CD14-positive monocyte (primary cell): ENCODE results near the gene ANKRD27. TPM values are rescaled to one million over a fixed set of nuclear protein-coding genes. Genes with fewer than 3 reads are reported as not detected.

ENCODE experiments used
- DNase-seq, 3 donors: peaks; one replicate each; pipeline ENCODE4 v3.0.0-alpha.2; 2011 to 2022
- H2AFZ ChIP-seq: 2 replicates; pipeline ENCODE4 v1.6.0; 2012; ENCODE audit warnings: mild to moderate bottlenecking, low read depth, low read length, inconsistent platforms; ENCODE audit not compliant: insufficient read depth, poor library complexity, severe bottlenecking
- H3K27ac ChIP-seq, 2 donors: 1 replicate in 1 of 2; 2 replicates in 1 of 2; pipeline ENCODE4 v1.5.1; 2012 to 2013; ENCODE audit warnings: low read length in 2 of 2, control low read depth in 1 of 2, inconsistent platforms in 1 of 2, low read depth in 1 of 2, mild to moderate bottlenecking in 1 of 2
- H3K27me3 ChIP-seq, 2 donors: one replicate each; pipeline versions ENCODE4 v1.6.0 to v1.6.1; 2011 to 2013; ENCODE audit warnings: low read length in 2 of 2; ENCODE audit not compliant: control insufficient read depth in 2 of 2, insufficient read depth in 2 of 2
- H3K36me3 ChIP-seq, 2 donors: replicated peaks in 1 of 2; 1 replicate in 1 of 2; 2 replicates in 1 of 2; pipeline versions ENCODE4 v1.5.1 to v1.6.1; 2012 to 2013; ENCODE audit warnings: low read length in 2 of 2, control low read depth in 1 of 2, inconsistent platforms in 1 of 2, mild to moderate bottlenecking in 1 of 2; ENCODE audit not compliant: insufficient read depth in 2 of 2, control insufficient read depth in 1 of 2
- H3K4me1 ChIP-seq, 2 donors: 1 replicate in 1 of 2; 2 replicates in 1 of 2; pipeline versions ENCODE4 v1.5.1 to v1.6.1; 2012 to 2013; ENCODE audit warnings: low read length in 2 of 2, control low read depth in 1 of 2, inconsistent platforms in 1 of 2, mild to moderate bottlenecking in 1 of 2, moderate library complexity in 1 of 2; ENCODE audit not compliant: insufficient read depth in 2 of 2, control insufficient read depth in 1 of 2
- H3K4me2 ChIP-seq: replicated peaks from 2 replicates; pipeline ENCODE3; 2012; ENCODE audit warnings: low read length, moderate library complexity, mild to moderate bottlenecking; ENCODE audit not compliant: poor library complexity, severe bottlenecking; ENCODE audit errors: extremely low read depth
- H3K4me3 ChIP-seq, 3 experiments: fragments of 200-600 bp in 1 of 3; sonication (generic) in 1 of 3; replicated peaks in 1 of 3; 1 replicate in 2 of 3; 2 replicates in 1 of 3; pipeline ENCODE4 v1.5.1; 2011 to 2013; ENCODE audit warnings: low read length in 3 of 3, mild to moderate bottlenecking in 3 of 3, control low read depth in 2 of 3, low read depth in 2 of 3, inconsistent platforms in 1 of 3, moderate library complexity in 1 of 3
- H3K79me2 ChIP-seq: 2 replicates; pipeline ENCODE4 v1.6.0; 2012; ENCODE audit warnings: mild to moderate bottlenecking, control low read depth, inconsistent platforms, low read length, moderate library complexity; ENCODE audit not compliant: insufficient read depth
- H3K9ac ChIP-seq: 2 replicates; pipeline ENCODE4 v1.6.0; 2017; ENCODE audit warnings: low read length, mild to moderate bottlenecking; ENCODE audit not compliant: insufficient read depth, poor library complexity, severe bottlenecking
- H3K9me3 ChIP-seq, 2 donors: replicated peaks in 1 of 2; 1 replicate in 1 of 2; 2 replicates in 1 of 2; pipeline versions ENCODE4 v1.5.1 to v1.6.1; 2012 to 2013; ENCODE audit warnings: low read length in 2 of 2, control low read depth in 1 of 2; ENCODE audit not compliant: control insufficient read depth in 1 of 2, insufficient read depth in 1 of 2
- H4K20me1 ChIP-seq: 2 replicates; pipeline ENCODE4 v1.6.0; 2012; ENCODE audit warnings: mild to moderate bottlenecking, low read length, control low read depth, moderate library complexity; ENCODE audit not compliant: insufficient read depth
- H3K27ac Mint-ChIP-seq, 7 donors: one replicate each; pipeline ENCODE4 v1.8.0; 2020; ENCODE audit warnings: mild to moderate bottlenecking in 7 of 7, mixed read lengths in 7 of 7, moderate library complexity in 6 of 7, inconsistent platforms in 2 of 7
- H3K27me3 Mint-ChIP-seq, 3 donors: one replicate each; pipeline ENCODE4 v1.8.0; 2021 to 2022; ENCODE audit warnings: low read depth in 3 of 3, mild to moderate bottlenecking in 3 of 3, mixed read lengths in 3 of 3, moderate library complexity in 3 of 3, inconsistent platforms in 1 of 3
- H3K36me3 Mint-ChIP-seq, 2 donors: one replicate each; pipeline ENCODE4 v1.8.0; 2020; ENCODE audit warnings: mixed read lengths in 2 of 2, inconsistent platforms in 1 of 2, mild to moderate bottlenecking in 1 of 2
- H3K4me1 Mint-ChIP-seq: one replicate; pipeline ENCODE4 v1.8.0; 2020; ENCODE audit warnings: mild to moderate bottlenecking, mixed read lengths
- H3K4me3 Mint-ChIP-seq, 2 donors: one replicate each; pipeline ENCODE4 v1.8.0; 2020; ENCODE audit warnings: mild to moderate bottlenecking in 2 of 2, mixed read lengths in 2 of 2, moderate library complexity in 1 of 2
- H3K9me3 Mint-ChIP-seq, 7 donors: one replicate each; pipeline ENCODE4 v1.8.0; 2020 to 2022; ENCODE audit warnings: mixed read lengths in 7 of 7, mild to moderate bottlenecking in 6 of 7, moderate library complexity in 6 of 7, inconsistent platforms in 2 of 7
- WGBS: methylation state at CpG from one replicate; pipeline ENCODE4 v1.1.5; 2013; ENCODE audit warnings: missing lambda C conversion rate; ENCODE audit not compliant: insufficient coverage; 5-methylcytosine and 5-hydroxymethylcytosine counted together
- intact Hi-C, 2 donors: fragments of 100-400 bp; cut with micrococcal nuclease; formaldehyde crosslinking; loops; one replicate each; pipeline versions ENCODE4 v1.15.0 to v1.15.1; 2023
- polyA plus RNA-seq, 3 donors: library from polyadenylated mRNA; depleted of rRNA in 1 of 3; unstranded in 2 of 3; stranded (reverse) in 1 of 3; fragments of 300-500 nt in 2 of 3; fragments of >200 nt in 1 of 3; fragmentation: Illumina TruSeq in 2 of 3; gene quantifications; 1 replicate in 2 of 3; 2 replicates in 1 of 3; pipeline ENCODE4 v1.2.3, GENCODE V29; 2012 to 2021
- TF ChIP-seq, protein P1 (sequence below): fragments of 200-600 bp; IDR thresholded peaks from one replicate; pipeline ENCODE4 v1.8.0; 2022; ENCODE audit warnings: antibody characterized with exemption, mild to moderate bottlenecking

Gene ANKRD27
- polyA plus RNA-seq, 3 donors, result 8.7 to 17.5 (median 14.5) TPM

DNA sequence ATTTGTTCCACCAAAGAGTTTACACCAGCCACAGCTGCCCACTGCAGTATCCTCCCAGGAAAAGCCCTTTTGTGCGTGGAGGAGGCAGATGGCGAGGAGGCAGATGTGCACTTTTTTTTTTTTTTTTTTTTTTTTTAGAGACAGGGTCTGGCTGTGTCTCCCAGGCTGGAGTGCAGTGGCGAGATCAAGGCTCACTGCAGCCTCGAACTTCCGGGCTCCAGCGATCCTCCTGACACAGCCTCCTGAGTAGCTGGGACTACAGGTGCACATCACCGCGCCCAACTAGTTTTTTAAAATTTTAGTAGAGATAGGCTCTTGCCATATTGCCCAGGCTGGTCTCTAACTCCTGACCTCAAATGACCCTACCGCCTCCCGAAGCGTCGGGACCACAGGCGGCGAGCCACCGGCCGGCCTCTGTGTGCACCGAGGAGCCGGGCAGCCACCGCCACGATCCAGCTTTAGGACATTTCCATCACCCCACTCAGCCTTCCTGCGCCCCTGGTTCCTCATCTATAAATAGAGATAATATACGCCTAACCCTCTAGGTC, 94.6 kb downstream of the ANKRD27 start:
- DNase-seq, result no peak
- peak overlapping the region in 5 of 7 donors; percentile 33 to 83 (median 70) for H3K27ac Mint-ChIP-seq
- Histone ChIP-seq H3K9me3 (no peaks in the 10 kb centered on the region), H3K4me1 (peaks cover 16 to 24% of the 10 kb centered on the region in 2 donors), H3K9ac (peak overlapping the region; percentile 82), H3K27ac (peak overlapping the region in 1 of 2 donors; percentile 81), H2AFZ (peak overlapping the region; percentile 94), H3K36me3 (peaks cover 7 to 19% of the 10 kb centered on the region in 2 donors), H3K27me3 (peaks cover 0 to 3% of the 10 kb centered on the region in 2 donors), H4K20me1 (no peaks in the 10 kb centered on the region), H3K79me2 (peaks cover 9% of the 10 kb centered on the region), H3K4me3 (peak overlapping the region; percentile 42 to 73 (median 52)), H3K4me2 (peak overlapping the region; percentile 85)
- H3K4me1 Mint-ChIP-seq, result peaks cover 17% of the 10 kb centered on the region
- intact Hi-C loops, result loop anchor here (5.0 to 10.0 kb wide), 4 partner anchors 102 to 1228 kb away; partner anchors contain the start of gene DPY19L3 (in 1 of the 2)
- peak overlapping the region; percentile 81 to 96 for H3K4me3 Mint-ChIP-seq
- H3K9me3 Mint-ChIP-seq, result peaks cover 0 to 5% (median 0%) of the 10 kb centered on the region in 7 donors
- 54% methylated on average over 9 of the region's 22 CpGs for WGBS
- TF ChIP-seq, protein P1, sequence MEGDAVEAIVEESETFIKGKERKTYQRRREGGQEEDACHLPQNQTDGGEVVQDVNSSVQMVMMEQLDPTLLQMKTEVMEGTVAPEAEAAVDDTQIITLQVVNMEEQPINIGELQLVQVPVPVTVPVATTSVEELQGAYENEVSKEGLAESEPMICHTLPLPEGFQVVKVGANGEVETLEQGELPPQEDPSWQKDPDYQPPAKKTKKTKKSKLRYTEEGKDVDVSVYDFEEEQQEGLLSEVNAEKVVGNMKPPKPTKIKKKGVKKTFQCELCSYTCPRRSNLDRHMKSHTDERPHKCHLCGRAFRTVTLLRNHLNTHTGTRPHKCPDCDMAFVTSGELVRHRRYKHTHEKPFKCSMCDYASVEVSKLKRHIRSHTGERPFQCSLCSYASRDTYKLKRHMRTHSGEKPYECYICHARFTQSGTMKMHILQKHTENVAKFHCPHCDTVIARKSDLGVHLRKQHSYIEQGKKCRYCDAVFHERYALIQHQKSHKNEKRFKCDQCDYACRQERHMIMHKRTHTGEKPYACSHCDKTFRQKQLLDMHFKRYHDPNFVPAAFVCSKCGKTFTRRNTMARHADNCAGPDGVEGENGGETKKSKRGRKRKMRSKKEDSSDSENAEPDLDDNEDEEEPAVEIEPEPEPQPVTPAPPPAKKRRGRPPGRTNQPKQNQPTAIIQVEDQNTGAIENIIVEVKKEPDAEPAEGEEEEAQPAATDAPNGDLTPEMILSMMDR, result no peak
- H3K36me3 Mint-ChIP-seq, result peaks cover 18 to 25% of the 10 kb centered on the region in 2 donors
- peaks cover 13 to 15% (median 14%) of the 10 kb centered on the region in 3 donors for H3K27me3 Mint-ChIP-seq

DNA sequence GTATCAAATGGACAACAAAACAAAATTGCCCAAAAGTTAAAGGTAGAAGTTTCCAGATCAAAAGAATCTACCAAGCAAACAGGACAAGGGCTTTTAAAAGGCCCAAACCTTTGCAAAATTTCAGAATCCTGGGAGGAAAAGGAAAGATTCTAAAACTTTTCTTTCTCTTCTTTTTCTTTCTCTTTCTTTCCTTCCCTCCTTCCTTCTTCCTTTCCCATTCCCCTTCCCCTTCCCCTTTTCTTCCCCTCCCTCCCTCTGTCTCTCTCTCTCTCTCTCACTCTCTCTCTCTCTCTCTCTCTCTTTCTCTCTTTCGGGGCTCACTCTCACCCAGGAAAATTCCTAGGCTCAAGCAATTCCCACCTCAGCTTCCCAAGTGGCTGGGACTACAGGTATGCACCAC, 98.2 kb downstream of the ANKRD27 start:
- Mint-ChIP-seq H3K27me3 (peaks cover 24 to 36% (median 25%) of the 10 kb centered on the region in 3 donors), H3K4me3 (no peak overlapping the region), H3K4me1 (peaks cover 8% of the 10 kb centered on the region), H3K27ac (peak overlapping the region in 2 of 7 donors; percentile 17 to 19), H3K9me3 (peaks cover 2 to 17% (median 5%) of the 10 kb centered on the region in 7 donors), H3K36me3 (no peaks in the 10 kb centered on the region)
- Histone ChIP-seq H3K4me1 (peaks cover 10 to 17% of the 10 kb centered on the region in 2 donors), H3K27me3 (peaks cover 2 to 3% of the 10 kb centered on the region in 2 donors), H4K20me1 (no peaks in the 10 kb centered on the region), H3K9me3 (no peaks in the 10 kb centered on the region), H3K9ac (no peak overlapping the region), H3K27ac (no peak overlapping the region), H3K36me3 (no peaks in the 10 kb centered on the region), H3K4me3 (no peak overlapping the region), H3K4me2 (no peak overlapping the region), H3K79me2 (peaks cover 4% of the 10 kb centered on the region), H2AFZ (no peak overlapping the region)
- WGBS, result no CpG with 5 or more reads among the region's 1 CpG
- DNase-seq, result no peak
- TF ChIP-seq, protein P1, result no peak
- intact Hi-C loops, result no loop called here
